Measurements from ENCODE around the gene ZNF324. TPM values are rescaled to one million over a fixed set of nuclear protein-coding genes. Genes with fewer than 3 reads are reported as not detected.

The ZNF324 gene
- total and polyA plus RNA-seq, 2 of the 13 experiments (the other 11 are each of a cell fraction or from before 2014, with no cell fraction given) = 1.1 to 4.7 TPM

- TF ChIP-seq, protein P1, sequence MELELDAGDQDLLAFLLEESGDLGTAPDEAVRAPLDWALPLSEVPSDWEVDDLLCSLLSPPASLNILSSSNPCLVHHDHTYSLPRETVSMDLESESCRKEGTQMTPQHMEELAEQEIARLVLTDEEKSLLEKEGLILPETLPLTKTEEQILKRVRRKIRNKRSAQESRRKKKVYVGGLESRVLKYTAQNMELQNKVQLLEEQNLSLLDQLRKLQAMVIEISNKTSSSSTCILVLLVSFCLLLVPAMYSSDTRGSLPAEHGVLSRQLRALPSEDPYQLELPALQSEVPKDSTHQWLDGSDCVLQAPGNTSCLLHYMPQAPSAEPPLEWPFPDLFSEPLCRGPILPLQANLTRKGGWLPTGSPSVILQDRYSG (CRISPR knock-in tag; IDR thresholded peaks at IDR 0.05) = 0 out of 2 replicates have a peak, but pooled peaks have one; percentile 33
- peak; percentile 82 for TF ChIP-seq MYC (CRISPR knock-in tag; IDR thresholded peaks at IDR 0.05; ENCODE audit: borderline replicate concordance)
- TF ChIP-seq, protein P2, sequence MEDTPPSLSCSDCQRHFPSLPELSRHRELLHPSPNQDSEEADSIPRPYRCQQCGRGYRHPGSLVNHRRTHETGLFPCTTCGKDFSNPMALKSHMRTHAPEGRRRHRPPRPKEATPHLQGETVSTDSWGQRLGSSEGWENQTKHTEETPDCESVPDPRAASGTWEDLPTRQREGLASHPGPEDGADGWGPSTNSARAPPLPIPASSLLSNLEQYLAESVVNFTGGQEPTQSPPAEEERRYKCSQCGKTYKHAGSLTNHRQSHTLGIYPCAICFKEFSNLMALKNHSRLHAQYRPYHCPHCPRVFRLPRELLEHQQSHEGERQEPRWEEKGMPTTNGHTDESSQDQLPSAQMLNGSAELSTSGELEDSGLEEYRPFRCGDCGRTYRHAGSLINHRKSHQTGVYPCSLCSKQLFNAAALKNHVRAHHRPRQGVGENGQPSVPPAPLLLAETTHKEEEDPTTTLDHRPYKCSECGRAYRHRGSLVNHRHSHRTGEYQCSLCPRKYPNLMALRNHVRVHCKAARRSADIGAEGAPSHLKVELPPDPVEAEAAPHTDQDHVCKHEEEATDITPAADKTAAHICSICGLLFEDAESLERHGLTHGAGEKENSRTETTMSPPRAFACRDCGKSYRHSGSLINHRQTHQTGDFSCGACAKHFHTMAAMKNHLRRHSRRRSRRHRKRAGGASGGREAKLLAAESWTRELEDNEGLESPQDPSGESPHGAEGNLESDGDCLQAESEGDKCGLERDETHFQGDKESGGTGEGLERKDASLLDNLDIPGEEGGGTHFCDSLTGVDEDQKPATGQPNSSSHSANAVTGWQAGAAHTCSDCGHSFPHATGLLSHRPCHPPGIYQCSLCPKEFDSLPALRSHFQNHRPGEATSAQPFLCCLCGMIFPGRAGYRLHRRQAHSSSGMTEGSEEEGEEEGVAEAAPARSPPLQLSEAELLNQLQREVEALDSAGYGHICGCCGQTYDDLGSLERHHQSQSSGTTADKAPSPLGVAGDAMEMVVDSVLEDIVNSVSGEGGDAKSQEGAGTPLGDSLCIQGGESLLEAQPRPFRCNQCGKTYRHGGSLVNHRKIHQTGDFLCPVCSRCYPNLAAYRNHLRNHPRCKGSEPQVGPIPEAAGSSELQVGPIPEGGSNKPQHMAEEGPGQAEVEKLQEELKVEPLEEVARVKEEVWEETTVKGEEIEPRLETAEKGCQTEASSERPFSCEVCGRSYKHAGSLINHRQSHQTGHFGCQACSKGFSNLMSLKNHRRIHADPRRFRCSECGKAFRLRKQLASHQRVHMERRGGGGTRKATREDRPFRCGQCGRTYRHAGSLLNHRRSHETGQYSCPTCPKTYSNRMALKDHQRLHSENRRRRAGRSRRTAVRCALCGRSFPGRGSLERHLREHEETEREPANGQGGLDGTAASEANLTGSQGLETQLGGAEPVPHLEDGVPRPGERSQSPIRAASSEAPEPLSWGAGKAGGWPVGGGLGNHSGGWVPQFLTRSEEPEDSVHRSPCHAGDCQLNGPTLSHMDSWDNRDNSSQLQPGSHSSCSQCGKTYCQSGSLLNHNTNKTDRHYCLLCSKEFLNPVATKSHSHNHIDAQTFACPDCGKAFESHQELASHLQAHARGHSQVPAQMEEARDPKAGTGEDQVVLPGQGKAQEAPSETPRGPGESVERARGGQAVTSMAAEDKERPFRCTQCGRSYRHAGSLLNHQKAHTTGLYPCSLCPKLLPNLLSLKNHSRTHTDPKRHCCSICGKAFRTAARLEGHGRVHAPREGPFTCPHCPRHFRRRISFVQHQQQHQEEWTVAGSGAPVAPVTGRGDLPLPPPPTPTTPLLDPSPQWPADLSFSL (CRISPR knock-in tag; IDR thresholded peaks at IDR 0.05) = no peak
- TF ChIP-seq POLR2A (IDR thresholded peaks at IDR 0.05; ENCODE audit: insufficient read depth in 1 of 2, low read depth in 2 of 2, low read length in 2 of 2) = peak; percentile 14 to 68
- peak; percentile 67; the same call in 1 of the 2 replicates for TF ChIP-seq PRMT3 (CRISPR knock-in tag; IDR thresholded peaks at IDR 0.05; ENCODE audit: borderline replicate concordance, low read depth)
- TF ChIP-seq, protein P3, sequence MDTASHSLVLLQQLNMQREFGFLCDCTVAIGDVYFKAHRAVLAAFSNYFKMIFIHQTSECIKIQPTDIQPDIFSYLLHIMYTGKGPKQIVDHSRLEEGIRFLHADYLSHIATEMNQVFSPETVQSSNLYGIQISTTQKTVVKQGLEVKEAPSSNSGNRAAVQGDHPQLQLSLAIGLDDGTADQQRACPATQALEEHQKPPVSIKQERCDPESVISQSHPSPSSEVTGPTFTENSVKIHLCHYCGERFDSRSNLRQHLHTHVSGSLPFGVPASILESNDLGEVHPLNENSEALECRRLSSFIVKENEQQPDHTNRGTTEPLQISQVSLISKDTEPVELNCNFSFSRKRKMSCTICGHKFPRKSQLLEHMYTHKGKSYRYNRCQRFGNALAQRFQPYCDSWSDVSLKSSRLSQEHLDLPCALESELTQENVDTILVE (CRISPR knock-in tag; IDR thresholded peaks at IDR 0.05) = peak; percentile 97
- TF ChIP-seq NKX3-1 (CRISPR knock-in tag; IDR thresholded peaks at IDR 0.05) = no peak; the same call in 1 of the 2 replicates
- no peak for TF ChIP-seq TRIM24 (CRISPR knock-in tag; IDR thresholded peaks at IDR 0.05)
- TF ChIP-seq KDM5A (IDR thresholded peaks at IDR 0.05; ENCODE audit: borderline replicate concordance, low read length) = peak; percentile 95
- TF ChIP-seq FOXO1 (CRISPR knock-in tag; IDR thresholded peaks at IDR 0.05) = peak; percentile 74; the same call in 1 of the 2 replicates
- TF ChIP-seq, protein P4, sequence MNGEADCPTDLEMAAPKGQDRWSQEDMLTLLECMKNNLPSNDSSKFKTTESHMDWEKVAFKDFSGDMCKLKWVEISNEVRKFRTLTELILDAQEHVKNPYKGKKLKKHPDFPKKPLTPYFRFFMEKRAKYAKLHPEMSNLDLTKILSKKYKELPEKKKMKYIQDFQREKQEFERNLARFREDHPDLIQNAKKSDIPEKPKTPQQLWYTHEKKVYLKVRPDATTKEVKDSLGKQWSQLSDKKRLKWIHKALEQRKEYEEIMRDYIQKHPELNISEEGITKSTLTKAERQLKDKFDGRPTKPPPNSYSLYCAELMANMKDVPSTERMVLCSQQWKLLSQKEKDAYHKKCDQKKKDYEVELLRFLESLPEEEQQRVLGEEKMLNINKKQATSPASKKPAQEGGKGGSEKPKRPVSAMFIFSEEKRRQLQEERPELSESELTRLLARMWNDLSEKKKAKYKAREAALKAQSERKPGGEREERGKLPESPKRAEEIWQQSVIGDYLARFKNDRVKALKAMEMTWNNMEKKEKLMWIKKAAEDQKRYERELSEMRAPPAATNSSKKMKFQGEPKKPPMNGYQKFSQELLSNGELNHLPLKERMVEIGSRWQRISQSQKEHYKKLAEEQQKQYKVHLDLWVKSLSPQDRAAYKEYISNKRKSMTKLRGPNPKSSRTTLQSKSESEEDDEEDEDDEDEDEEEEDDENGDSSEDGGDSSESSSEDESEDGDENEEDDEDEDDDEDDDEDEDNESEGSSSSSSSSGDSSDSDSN (CRISPR knock-in tag; IDR thresholded peaks at IDR 0.05) = peak; percentile 97
- TF ChIP-seq ZNF703 (CRISPR knock-in tag; IDR thresholded peaks at IDR 0.05; ENCODE audit: borderline replicate concordance) = no peak
- no peak for TF ChIP-seq SIN3A (IDR thresholded peaks at IDR 0.05; ENCODE audit: borderline replicate concordance, low read depth, low read length)
- TF ChIP-seq ZNF468 (CRISPR knock-in tag; IDR thresholded peaks at IDR 0.05) = no peak
- TF ChIP-seq, protein P5, sequence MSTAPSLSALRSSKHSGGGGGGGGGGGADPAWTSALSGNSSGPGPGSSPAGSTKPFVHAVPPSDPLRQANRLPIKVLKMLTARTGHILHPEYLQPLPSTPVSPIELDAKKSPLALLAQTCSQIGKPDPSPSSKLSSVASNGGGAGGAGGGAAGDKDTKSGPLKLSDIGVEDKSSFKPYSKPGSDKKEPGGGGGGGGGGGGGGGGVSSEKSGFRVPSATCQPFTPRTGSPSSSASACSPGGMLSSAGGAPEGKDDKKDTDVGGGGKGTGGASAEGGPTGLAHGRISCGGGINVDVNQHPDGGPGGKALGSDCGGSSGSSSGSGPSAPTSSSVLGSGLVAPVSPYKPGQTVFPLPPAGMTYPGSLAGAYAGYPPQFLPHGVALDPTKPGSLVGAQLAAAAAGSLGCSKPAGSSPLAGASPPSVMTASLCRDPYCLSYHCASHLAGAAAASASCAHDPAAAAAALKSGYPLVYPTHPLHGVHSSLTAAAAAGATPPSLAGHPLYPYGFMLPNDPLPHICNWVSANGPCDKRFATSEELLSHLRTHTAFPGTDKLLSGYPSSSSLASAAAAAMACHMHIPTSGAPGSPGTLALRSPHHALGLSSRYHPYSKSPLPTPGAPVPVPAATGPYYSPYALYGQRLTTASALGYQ (CRISPR knock-in tag; IDR thresholded peaks at IDR 0.05) = 0 out of 2 replicates have a peak, but pooled peaks have one; percentile 45
Observed at GRCh38 chr19:58499021-58499927, 32.4 kb downstream of the ZNF324 start (continued).
